HG02870 (cell line): ENCODE measurements around the gene RBBP5.

ENCODE experiments used
- ATAC-seq: cut with Tn5 transposase; IDR thresholded peaks from one replicate; pipeline ENCODE4 v1.9.1; 2021; ENCODE audit warnings: mild to moderate bottlenecking, moderate library complexity; ENCODE audit not compliant: unreplicated experiment

RBBP5 gene

GRCh38 chr1:205133287-205133686, 11.5 kb upstream of the RBBP5 start:
- no peak for ATAC-seq

- no peak for ATAC-seq
These were observed 7.8 kb upstream of the RBBP5 start for GRCh38 chr1:205129447-205130029.

- no peak for ATAC-seq
These were observed 6.3 kb upstream of the RBBP5 start for GRCh38 chr1:205128050-205128449.

GRCh38 chr1:205127646-205128045, 5.9 kb upstream of the RBBP5 start:
- no peak for ATAC-seq

- no peak for ATAC-seq
These were observed 2.9 kb upstream of the RBBP5 start for GRCh38 chr1:205124726-205125125.

GRCh38 chr1:205122489-205122882, 708 bp upstream of the RBBP5 start:
- no peak for ATAC-seq

GRCh38 chr1:205118752-205119151, 3.0 kb downstream of the RBBP5 start:
- no peak for ATAC-seq

- no peak for ATAC-seq
These were observed 10.4 kb downstream of the RBBP5 start for GRCh38 chr1:205111354-205111753.

- ATAC-seq: no peak
These were observed 12.1 kb downstream of the RBBP5 start for GRCh38 chr1:205109711-205110110.

- no peak for ATAC-seq
These were observed 12.5 kb downstream of the RBBP5 start for GRCh38 chr1:205109269-205109668.

GRCh38 chr1:205108464-205108863, 13.3 kb downstream of the RBBP5 start:
- no peak for ATAC-seq

GRCh38 chr1:205107327-205107726, 14.5 kb downstream of the RBBP5 start:
- no peak for ATAC-seq

GRCh38 chr1:205102404-205102803, 19.4 kb downstream of the RBBP5 start:
- no peak for ATAC-seq

GRCh38 chr1:205098242-205098641, 23.5 kb downstream of the RBBP5 start:
- no peak for ATAC-seq

- no peak for ATAC-seq
These were observed 26.4 kb downstream of the RBBP5 start for GRCh38 chr1:205095422-205095821.

GRCh38 chr1:205091043-205091740, 30.6 kb downstream of the RBBP5 start:
- ATAC-seq: no peak

GRCh38 chr1:205088341-205088740, 33.4 kb downstream of the RBBP5 start:
- no peak for ATAC-seq

- no peak for ATAC-seq
These were observed 37.4 kb downstream of the RBBP5 start, which contains the start of gene TMEM81 for GRCh38 chr1:205084360-205084759. TSS of gene TMEM81 (minus strand) at chr1:205084460. CDS start at chr1:205084320, 140 bp downstream.

- no peak for ATAC-seq
These were observed 39.3 kb downstream of the RBBP5 start for GRCh38 chr1:205082431-205082830.

- no peak for ATAC-seq
These were observed 43.9 kb downstream of the RBBP5 start for GRCh38 chr1:205077934-205078311.

GRCh38 chr1:205077158-205077933, 44.4 kb downstream of the RBBP5 start:
- ATAC-seq: no peak

- no peak for ATAC-seq
These were observed 45.5 kb downstream of the RBBP5 start for GRCh38 chr1:205076245-205076761.
